PC-3 (cell line): Measurements from ENCODE around the gene PTPRN2.

Experiments used
- CTCF ChIP-seq: fragments of 300-600 bp; sonication (generic); conservative IDR thresholded peaks from 2 replicates; pipeline ENCODE4 v1.5.1; 2017; ENCODE audit warnings: antibody characterized with exemption, low read depth, mild to moderate bottlenecking, low read length
- EZH2 ChIP-seq: fragments of 300-600 bp; sonication (generic); IDR thresholded peaks from one replicate; pipeline ENCODE4 v1.6.1; 2017; ENCODE audit warnings: antibody characterized with exemption, mild to moderate bottlenecking, low read length; ENCODE audit not compliant: unreplicated experiment

- no peak for TF ChIP-seq CTCF
- TF ChIP-seq EZH2, result no peak
Measured at GRCh38 chr7:158583143-158583542, 4.5 kb downstream of the PTPRN2 start.
